ENCODE data around the gene EN2.

The EN2 gene

DNA sequence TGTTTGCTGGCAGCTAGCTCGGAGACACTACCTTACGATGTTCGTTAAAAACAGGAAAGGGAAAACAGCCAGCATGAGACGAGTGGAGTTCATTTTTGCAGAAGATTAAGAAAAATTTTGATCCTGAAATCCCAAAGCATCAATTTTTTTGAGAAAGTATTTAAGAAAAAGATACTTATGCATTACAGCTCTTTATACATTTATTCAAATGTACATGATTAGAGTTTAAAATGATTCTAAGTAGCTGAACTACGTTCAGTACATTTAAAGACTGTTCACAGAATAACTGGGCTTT is 53.7 kb downstream of the EN2 start:
- DNase-seq, result no peak

DNA sequence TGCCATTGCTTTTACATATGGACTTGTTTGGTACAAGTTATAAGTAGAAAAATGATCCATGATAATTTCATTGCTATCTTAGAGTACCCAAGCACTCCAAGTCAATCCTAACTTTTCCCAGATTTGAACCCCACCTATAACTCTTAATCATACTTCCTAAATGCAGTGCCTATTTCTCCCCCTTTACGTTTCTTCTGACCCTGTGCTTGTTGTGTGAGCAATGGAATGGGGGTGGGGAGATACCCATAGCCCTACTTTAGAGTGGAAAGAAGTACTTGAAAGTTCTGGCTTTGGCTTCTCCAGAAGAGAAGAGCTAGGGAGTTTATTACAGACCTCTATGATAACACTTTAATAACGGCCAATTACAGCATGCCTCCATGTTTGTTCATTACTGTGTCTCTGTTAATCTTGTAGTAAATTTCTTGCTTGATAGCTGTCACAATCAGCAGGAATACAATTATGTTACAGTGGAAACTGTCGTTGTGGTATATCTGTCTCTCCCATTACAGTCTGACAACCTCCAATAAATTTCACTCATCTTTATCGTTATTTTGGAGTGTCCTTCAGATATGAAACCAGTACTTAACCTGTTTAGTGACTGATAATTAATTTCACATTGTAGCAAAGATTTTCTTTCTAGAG is 54.4 kb downstream of the EN2 start:
- no peak for DNase-seq

DNA sequence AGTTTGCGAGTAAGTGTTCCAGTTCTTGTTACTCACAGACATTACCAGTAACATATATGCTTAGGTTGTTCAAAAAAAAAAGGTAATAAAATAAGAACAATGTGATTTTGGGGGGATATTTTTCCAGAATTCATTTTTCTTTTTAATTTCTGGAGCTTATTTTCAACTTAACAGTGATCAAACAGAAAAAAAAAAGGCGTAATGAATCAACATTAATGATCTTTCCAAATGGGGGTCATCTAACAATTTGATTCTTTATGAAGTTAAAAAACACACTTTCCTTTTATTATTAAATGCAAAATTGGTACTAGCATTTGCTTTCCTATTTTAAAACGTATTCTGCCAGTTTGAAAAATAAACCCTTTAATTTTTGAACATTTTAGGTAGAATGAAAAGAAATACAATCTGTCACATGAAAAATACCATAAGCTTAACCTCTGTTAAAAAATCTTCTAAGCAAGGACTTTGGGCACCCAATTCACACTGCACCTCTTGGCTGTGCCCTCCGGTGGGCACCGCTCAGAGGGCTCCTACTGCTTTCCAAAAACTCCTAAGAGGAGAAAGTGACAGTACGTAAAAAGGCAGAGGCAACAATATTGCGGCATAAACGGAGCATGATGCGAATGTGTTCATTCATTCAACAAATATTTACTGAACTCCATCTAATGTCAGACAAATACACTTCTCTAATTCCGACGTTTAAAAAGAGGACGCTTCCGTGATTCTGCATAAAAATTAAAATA is 55.8 kb downstream of the EN2 start:
- no peak for DNase-seq

DNA sequence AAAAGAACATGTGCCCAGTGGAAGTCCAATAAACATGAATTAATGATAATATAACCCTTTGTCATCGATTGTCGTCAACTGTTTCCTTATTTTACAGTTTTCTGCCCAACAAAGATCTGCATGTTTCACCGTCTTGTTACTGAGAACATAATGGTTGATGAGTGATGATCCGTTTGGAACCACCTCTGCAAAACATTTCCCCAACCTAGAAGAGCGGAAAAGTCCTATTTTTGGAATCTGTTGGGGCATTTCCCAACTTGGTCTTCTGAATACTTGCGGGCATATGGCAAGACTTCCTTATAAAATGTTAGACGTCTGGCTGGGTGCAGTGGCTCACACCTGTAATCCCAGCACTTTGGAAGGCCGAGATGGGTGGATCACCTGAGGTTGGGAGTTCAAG is 56.4 kb downstream of the EN2 start:
- DNase-seq, result no peak
